HepG2 (cell line): ENCODE results near the gene CD109. TPM values are rescaled to one million over a fixed set of nuclear protein-coding genes. Genes with fewer than 3 reads are reported as not detected.

Experiments used
- ATF4 ChIP-seq, 2 experiments: fragments of 450-650 bp in 1 of 2; sonication (generic) in 1 of 2; formaldehyde crosslinking; IDR thresholded peaks; 2 replicates each; pipeline versions ENCODE4 v1.5.0 to v1.8.0; 2020 to 2022; ENCODE audit warnings: mild to moderate bottlenecking in 1 of 2, missing genetic modification reagents in 1 of 2
- ELF1 ChIP-seq: sonication (generic); formaldehyde crosslinking; IDR thresholded peaks from 2 replicates; pipeline ENCODE4 v1.4.0; 2020; ENCODE audit warnings: missing genetic modification reagents
- KLF16 ChIP-seq, 2 experiments: sonication (generic) in 1 of 2; formaldehyde crosslinking in 1 of 2; IDR thresholded peaks; 2 replicates each; pipeline versions ENCODE4 v1.6.1 to v1.8.0; 2016 to 2023; ENCODE audit warnings: missing genetic modification reagents in 2 of 2, missing compliant biosample characterization in 1 of 2
- KLF9 ChIP-seq: IDR thresholded peaks from 2 replicates; pipeline ENCODE4 v1.6.1; 2016; ENCODE audit warnings: low read depth
- MTA1 ChIP-seq: sonication (generic); formaldehyde crosslinking; IDR thresholded peaks from 2 replicates; pipeline ENCODE4 v1.4.0; 2020; ENCODE audit warnings: missing genetic modification reagents, mild to moderate bottlenecking, borderline replicate concordance
- NCOA2 ChIP-seq: sonication (generic); formaldehyde crosslinking; IDR thresholded peaks from 2 replicates; pipeline ENCODE4 v1.8.0; 2022; ENCODE audit warnings: inconsistent platforms
- NFE2L2 ChIP-seq: fragments of 150-350 bp; IDR thresholded peaks from 2 replicates; pipeline ENCODE4 v1.6.1; 2014; ENCODE audit warnings: low read length
- RBM39 ChIP-seq: fragments of 200-400 bp; formaldehyde crosslinking; IDR thresholded peaks from one replicate; pipeline ENCODE4 v1.6.1; 2018; ENCODE audit warnings: antibody characterized with exemption, mild to moderate bottlenecking, low read depth, low read length; ENCODE audit not compliant: poor library complexity, severe bottlenecking
- SMAD1 ChIP-seq: sonication (generic); formaldehyde crosslinking; IDR thresholded peaks from 2 replicates; pipeline ENCODE4 v1.4.0; 2020; ENCODE audit warnings: missing genetic modification reagents, low read depth, mild to moderate bottlenecking, borderline replicate concordance
- TIGD3 ChIP-seq: sonication (generic); formaldehyde crosslinking; IDR thresholded peaks from 2 replicates; pipeline ENCODE4 v1.5.1; 2020; ENCODE audit warnings: mild to moderate bottlenecking, missing genetic modification reagents, borderline replicate concordance
- TMF1 ChIP-seq: sonication (generic); formaldehyde crosslinking; IDR thresholded peaks from 2 replicates; pipeline ENCODE4 v1.8.1; 2022; ENCODE audit warnings: low read depth, missing genetic modification reagents
- ZBTB26 ChIP-seq: IDR thresholded peaks from 2 replicates; pipeline ENCODE4 v1.6.1; 2016; ENCODE audit warnings: missing compliant biosample characterization, missing genetic modification reagents, borderline replicate concordance
- ZNF207 ChIP-seq: fragments of 450-650 bp; IDR thresholded peaks from 2 replicates; pipeline ENCODE4 v1.6.1; 2016; ENCODE audit warnings: antibody characterized with exemption, borderline replicate concordance
- ZNF30 ChIP-seq: sonication (generic); formaldehyde crosslinking; IDR thresholded peaks from 2 replicates; pipeline ENCODE4 v1.5.0; 2020; ENCODE audit warnings: mild to moderate bottlenecking, missing genetic modification reagents
- ZNF580 ChIP-seq: IDR thresholded peaks from 2 replicates; pipeline ENCODE4 v1.6.1; 2016; ENCODE audit warnings: low read depth, borderline replicate concordance
- ZNF660 ChIP-seq: sonication (generic); formaldehyde crosslinking; IDR thresholded peaks from 2 replicates; pipeline ENCODE4 v1.5.1; 2020; ENCODE audit warnings: mild to moderate bottlenecking, low read depth, missing genetic modification reagents, borderline replicate concordance
- polyA plus RNA-seq, 8 experiments: library from polyadenylated mRNA; depleted of rRNA in 3 of 8; stranded (reverse) in 7 of 8; unstranded in 1 of 8; fragments of >200 nt; fragmentation: Illumina TruSeq in 4 of 8; extraction: Trizol in 4 of 8; gene quantifications; 2 replicates each; pipeline versions ENCODE4 v1.2.1 to v1.2.3, GENCODE V29; 2011 to 2016; ENCODE audit warnings: low read depth in 4 of 8, missing spikeins in 1 of 8, mixed read lengths in 1 of 8; ENCODE audit not compliant: insufficient read depth in 1 of 8
- total RNA-seq, 5 experiments: library from RNA; depleted of rRNA; stranded (reverse); fragments of >200 nt; fragmentation: Illumina TruSeq; extraction: Trizol; gene quantifications; 2 replicates each; pipeline ENCODE4 v1.2.3, GENCODE V29; 2016; ENCODE audit warnings: low read depth in 1 of 5
- TF ChIP-seq, protein P1 (sequence below): IDR thresholded peaks from 2 replicates; pipeline ENCODE4 v1.4.0; 2020; ENCODE audit warnings: mild to moderate bottlenecking, missing genetic modification reagents
- TF ChIP-seq, protein P2 (sequence below): sonication (generic); formaldehyde crosslinking; IDR thresholded peaks from 2 replicates; pipeline ENCODE4 v1.4.0; 2020; ENCODE audit warnings: missing genetic modification reagents

CD109 gene
- total and polyA plus RNA-seq, 2 of the 13 experiments (the other 11 are each of a cell fraction or from before 2014, with no cell fraction given) = 0.93 to 2.1 TPM

DNA sequence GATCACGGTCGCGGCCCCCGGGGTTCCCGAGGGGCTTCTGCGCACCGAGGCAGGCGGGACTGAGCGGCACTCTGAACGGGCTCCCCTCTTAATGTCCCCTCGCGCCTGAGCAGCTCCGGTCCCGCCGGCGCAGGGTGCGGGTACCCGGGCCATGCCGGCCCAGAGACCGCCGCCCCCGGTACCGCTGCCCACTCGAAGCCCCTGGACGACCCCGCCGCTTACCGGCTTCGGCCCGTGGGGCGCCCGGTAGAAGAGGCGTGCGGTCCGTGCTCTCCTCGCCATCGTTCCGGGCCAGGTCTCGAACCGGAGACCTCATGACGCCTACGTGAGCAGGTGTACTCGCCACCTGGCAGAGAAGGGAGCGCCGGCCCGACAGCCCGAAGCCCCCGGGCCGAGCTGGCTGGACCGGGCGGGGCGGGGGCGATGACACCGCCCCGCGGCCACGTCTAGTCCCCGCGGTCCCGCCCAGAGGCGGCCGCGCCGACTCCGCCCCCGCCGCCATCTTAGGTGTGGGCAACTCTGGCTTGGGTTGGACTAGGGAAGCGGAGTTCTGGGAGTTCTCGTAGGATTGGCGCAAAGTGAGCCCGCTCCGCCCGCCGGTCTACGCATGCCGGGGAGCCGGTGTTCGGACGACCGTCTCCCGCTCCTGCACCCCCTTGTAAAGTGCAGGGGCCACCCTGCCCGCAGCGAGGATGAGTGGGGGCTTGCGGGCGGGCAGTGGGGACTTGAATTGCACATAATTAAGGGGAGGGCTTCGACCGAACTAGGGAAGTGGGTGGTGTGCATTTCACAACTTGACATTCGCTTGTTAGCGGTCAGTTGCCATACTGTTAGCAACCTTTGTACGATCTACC, 42.2 kb upstream of the CD109 start, which contains the start of gene SLC17A5 (continued):
- TF ChIP-seq NFE2L2 (no peak), SMAD1 (0 out of 2 replicates have a peak, but pooled peaks have one; percentile 32), NCOA2 (CRISPR knock-in tag) (peak; percentile 53), KLF9 (CRISPR knock-in tag) (0 out of 2 replicates have a peak, but pooled peaks have one; percentile 6), ATF4 (CRISPR knock-in tag; IDR thresholded peaks at IDR 0.05) (no peak), ZNF580 (CRISPR knock-in tag) (no peak), TIGD3 (CRISPR knock-in tag) (0 out of 2 replicates have a peak, but pooled peaks have one; percentile 23), RBM39 (peak; percentile 71), ZNF207 (no peak), ELF1 (peak; percentile 61; the same call in 1 of the 2 replicates), ZBTB26 (no peak; the same call in 1 of the 2 replicates), MTA1 (CRISPR knock-in tag) (no peak), TMF1 (CRISPR knock-in tag) (no peak), ZNF660 (CRISPR knock-in tag) (no peak), ZNF30 (no peak), KLF16 (CRISPR knock-in tag; IDR thresholded peaks at IDR 0.05) (peak in 1 of 2 experiments; percentile 65; a peak in 1 of 4 replicates)
- TF ChIP-seq, protein P1, sequence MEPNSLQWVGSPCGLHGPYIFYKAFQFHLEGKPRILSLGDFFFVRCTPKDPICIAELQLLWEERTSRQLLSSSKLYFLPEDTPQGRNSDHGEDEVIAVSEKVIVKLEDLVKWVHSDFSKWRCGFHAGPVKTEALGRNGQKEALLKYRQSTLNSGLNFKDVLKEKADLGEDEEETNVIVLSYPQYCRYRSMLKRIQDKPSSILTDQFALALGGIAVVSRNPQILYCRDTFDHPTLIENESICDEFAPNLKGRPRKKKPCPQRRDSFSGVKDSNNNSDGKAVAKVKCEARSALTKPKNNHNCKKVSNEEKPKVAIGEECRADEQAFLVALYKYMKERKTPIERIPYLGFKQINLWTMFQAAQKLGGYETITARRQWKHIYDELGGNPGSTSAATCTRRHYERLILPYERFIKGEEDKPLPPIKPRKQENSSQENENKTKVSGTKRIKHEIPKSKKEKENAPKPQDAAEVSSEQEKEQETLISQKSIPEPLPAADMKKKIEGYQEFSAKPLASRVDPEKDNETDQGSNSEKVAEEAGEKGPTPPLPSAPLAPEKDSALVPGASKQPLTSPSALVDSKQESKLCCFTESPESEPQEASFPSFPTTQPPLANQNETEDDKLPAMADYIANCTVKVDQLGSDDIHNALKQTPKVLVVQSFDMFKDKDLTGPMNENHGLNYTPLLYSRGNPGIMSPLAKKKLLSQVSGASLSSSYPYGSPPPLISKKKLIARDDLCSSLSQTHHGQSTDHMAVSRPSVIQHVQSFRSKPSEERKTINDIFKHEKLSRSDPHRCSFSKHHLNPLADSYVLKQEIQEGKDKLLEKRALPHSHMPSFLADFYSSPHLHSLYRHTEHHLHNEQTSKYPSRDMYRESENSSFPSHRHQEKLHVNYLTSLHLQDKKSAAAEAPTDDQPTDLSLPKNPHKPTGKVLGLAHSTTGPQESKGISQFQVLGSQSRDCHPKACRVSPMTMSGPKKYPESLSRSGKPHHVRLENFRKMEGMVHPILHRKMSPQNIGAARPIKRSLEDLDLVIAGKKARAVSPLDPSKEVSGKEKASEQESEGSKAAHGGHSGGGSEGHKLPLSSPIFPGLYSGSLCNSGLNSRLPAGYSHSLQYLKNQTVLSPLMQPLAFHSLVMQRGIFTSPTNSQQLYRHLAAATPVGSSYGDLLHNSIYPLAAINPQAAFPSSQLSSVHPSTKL (CRISPR knock-in tag) = 0 out of 2 replicates have a peak, but pooled peaks have one; percentile 8
- TF ChIP-seq, protein P2, sequence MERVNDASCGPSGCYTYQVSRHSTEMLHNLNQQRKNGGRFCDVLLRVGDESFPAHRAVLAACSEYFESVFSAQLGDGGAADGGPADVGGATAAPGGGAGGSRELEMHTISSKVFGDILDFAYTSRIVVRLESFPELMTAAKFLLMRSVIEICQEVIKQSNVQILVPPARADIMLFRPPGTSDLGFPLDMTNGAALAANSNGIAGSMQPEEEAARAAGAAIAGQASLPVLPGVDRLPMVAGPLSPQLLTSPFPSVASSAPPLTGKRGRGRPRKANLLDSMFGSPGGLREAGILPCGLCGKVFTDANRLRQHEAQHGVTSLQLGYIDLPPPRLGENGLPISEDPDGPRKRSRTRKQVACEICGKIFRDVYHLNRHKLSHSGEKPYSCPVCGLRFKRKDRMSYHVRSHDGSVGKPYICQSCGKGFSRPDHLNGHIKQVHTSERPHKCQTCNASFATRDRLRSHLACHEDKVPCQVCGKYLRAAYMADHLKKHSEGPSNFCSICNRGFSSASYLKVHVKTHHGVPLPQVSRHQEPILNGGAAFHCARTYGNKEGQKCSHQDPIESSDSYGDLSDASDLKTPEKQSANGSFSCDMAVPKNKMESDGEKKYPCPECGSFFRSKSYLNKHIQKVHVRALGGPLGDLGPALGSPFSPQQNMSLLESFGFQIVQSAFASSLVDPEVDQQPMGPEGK (CRISPR knock-in tag) = peak; percentile 78
